ENCODE measurements around the gene TMEM239.
"Not testable (repeated sequence)": the region's sequence is repeated elsewhere in the genome, so short reads cannot be mapped to it uniquely, and the experiment has no call there.

The TMEM239 gene

DNA sequence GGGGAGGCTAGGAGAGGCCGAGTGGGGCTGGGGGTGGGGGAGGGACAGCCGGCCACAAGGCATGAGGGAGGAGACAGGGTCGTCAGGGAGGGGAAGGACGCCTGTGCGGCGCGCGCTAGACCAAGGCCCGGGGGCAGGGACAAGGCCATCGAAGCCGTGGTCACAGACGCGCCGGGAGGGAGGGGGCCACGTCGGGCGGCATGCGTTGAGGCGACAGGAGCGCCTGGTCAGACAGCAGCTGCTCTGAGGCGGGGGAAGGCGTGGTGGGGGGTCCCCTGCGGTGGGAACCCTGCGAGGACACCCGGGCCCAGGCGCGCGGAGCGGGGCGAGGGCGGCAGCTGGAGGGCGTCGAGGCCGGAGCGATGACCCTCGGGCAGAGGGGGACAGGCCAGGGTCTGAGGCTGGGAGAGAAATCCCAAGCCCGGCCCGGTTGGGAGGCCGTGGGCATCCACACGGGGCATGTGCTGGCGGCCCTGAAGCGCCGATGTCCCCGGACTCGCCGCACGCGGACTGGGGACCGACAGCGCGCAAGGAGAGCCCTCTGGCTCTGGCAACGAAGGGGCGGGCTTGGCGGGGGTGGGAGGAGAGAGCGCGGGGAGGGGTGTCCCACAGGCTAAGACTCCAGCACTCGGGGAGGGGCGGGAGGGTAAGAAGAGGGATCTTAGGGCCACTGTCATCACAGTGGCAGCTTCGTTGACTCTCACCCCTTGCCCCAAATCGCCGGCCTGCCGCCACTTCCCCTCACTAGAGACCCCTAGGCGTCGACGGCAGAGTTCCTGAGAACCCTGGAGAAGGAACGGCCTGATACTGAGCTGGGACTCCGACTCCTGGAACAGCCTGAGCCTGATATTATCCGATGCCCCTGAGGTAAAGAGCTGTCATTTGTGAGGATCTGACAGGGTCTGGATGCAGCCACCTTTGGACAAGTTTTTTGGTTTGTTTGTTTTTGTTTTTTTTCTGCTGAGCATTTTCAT, 5.0 kb downstream of the TMEM239 start:
- no peak for DNase-seq

DNA sequence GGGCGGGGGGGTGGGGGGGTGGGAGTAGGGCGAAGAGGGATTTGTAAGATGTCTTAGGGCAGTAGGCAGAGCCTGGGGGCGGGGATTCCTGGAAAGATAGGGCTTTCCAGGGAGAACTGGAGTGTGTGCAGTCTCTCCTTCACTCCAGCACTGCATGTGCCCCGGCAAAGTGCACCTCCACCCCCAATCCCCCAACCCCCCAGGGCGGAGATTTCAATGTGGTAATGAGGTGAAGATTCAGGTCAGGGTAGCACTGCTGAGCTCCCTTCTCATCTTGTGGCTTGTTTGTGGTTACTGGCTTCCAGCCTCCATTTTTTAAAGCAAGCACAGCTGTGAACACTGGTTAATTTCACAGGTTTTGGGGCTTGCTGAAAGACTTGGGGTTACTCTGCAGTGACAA, 5.9 kb downstream of the TMEM239 start:
- DNase-seq = peak; percentile 12

DNA sequence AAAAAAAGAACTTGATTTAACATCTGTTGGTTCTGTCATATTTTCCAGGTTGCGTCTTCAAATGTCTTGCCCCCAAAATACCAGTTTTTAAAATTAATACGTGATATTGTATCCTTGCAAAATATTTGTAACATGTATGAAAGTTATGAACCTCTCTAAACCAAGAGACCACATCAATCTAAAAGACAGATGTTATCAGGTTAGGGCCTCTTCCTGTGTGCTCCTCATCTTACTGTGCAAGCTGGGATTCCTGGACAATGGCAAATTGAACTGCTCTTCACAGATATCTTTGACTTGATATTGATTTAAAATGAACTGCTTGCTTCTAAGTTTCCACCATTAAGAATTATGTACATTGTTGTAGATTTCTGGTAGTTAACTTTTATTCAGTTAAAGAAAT, 9.6 kb downstream of the TMEM239 start:
- DNase-seq = no peak

DNA sequence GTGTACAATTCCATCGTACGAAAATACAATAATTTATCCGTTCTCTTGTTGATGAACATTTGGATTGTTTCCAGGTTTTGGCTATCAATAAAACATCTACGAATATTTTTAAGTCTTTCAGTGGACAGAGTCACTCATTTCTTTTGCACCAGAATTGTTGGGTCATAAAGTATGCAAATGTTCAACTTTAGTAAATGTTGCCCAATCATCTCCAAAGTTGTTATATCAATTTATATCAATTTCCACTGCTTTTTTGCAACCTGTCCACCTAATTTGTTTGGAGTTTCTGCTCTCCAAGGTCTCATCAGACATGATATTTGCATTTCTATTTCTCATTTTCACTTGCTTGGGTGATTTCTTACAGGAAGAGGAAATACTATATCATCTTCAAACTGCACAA, 10.5 kb downstream of the TMEM239 start:
- no peak for DNase-seq

DNA sequence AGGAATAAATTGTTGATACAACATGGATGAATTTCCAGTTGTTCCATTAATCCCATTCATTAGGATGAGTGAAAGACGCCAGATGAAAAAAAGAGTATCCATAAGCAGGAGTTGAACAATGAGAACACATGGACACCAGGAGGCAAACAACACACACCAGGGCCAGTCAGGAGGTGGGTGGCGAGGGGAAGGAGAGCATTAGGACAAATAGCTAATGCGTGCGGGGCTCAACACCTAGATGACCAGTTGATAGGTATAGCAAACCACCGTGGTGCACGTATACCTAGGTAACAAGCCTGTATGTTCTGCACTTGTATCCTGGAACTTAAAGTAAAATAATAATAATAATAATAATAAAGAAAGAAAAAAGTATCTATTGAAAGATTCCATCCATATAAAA, 13.2 kb downstream of the TMEM239 start:
- DNase-seq = no peak

DNA sequence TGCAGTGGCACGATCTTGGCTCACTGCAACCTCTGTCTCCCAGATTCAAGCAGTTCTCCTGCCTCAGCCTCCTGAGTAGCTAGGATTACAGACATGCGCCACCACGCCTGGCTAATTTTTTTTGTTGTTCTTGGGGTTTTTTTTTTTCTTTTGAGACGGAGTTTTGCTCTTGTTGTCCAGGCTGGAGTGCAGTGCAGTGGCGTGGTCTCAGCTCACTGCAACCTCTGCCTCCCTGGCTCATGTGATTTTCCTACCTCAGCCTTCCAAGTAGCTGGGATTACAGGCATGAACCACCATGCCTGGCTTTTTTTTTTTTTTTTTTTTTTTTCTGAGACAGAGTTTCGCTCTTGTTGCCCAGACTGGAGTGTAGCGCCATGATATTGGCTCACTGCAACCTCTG, 15.0 kb downstream of the TMEM239 start:
- not testable (repeated sequence) for DNase-seq

DNA sequence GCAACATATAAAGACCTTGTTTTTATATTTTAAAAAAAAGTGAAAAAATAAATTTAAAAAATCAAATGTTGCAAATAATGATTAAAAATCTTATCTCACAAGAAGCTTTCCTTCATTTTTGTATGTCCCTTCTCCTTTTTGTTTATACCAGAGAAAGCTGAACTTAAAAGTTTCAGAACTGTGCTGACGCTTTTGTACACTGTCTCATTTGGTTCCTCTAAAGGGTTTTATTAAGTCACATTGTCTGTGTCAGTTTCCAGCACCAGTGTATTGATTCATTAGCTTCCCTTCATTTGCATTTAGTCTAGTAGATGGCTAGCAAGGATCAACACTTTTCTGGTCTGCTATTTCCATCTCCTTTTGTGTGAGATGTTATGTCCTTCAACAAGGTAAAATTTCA, 17.6 kb downstream of the TMEM239 start:
- DNase-seq = no peak

DNA sequence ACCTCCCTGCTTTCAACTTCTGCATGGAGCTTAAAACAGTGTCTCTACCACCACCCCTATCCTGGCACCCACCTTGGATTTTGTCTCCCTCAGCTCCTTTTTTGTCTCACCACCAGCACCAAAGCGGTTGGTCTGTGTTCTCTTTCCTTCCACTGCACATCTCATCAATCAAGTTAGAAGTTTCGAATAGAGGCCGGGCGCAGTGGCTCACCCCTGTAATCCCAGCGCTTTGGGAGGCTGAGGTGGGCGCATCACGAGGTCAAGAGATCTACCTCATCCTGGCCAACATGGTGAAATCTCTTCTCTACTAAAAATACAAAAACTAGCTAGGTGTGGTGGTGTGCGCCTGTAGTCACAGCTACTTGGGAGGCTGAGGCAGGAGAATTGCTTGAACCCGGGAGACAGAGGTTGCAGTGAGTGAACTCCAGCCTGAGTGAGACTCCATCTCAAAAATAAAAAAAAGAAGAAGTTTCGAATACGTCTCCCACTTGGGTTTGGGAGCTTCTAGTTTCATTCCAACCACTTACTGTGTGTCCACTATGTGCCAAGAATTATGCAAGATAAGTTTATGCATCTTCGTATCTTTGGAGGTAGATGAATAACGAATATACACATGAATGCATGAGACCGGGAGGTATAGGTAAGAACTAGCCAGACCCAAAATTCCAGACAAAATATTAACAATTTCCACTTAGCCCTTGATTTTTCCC, 18.4 kb downstream of the TMEM239 start:
- DNase-seq = no peak

DNA sequence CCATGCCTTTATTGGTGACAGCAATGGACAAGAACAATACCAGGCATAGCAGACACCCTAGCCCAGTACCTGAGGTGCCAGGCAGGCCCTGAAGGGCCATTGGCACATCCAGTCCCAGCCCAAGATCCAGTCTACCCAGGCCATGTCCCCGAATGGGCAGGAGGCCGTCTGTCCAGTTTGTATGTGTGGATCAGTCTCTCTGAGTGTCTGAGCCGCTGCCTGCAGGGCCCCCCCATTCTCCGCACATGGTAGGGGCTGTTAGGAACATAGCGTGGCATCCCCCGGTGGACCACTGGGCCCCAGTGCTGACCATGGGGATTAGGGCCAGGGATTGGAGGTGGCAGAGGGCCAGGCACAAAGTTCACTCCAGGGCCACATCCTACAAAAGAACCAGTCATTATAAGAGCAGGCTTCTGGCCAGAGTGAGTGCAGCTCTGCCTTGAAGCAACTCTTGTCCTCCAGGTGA, 19.2 kb downstream of the TMEM239 start:
- no peak for DNase-seq

DNA sequence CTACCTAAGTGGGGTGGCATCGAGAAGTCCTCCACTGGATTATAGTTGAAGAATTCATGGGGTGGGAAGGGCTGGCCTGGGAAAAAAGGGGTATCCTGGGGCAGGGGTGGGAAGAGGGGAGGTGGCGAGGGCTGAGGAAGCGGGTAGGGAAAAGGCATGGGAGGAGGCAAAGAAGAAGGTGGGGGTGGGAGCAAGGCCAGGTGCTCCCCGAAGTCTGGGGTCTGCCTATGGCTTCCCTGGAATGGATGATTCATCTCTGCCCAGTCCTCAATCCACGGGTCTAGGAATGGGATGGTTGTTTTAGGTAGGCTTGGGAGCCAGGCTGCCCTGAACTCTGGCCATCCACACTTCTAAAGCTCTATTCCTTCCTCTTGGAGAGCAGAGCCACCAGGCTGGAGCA, 19.9 kb downstream of the TMEM239 start:
- DNase-seq = no peak

DNA sequence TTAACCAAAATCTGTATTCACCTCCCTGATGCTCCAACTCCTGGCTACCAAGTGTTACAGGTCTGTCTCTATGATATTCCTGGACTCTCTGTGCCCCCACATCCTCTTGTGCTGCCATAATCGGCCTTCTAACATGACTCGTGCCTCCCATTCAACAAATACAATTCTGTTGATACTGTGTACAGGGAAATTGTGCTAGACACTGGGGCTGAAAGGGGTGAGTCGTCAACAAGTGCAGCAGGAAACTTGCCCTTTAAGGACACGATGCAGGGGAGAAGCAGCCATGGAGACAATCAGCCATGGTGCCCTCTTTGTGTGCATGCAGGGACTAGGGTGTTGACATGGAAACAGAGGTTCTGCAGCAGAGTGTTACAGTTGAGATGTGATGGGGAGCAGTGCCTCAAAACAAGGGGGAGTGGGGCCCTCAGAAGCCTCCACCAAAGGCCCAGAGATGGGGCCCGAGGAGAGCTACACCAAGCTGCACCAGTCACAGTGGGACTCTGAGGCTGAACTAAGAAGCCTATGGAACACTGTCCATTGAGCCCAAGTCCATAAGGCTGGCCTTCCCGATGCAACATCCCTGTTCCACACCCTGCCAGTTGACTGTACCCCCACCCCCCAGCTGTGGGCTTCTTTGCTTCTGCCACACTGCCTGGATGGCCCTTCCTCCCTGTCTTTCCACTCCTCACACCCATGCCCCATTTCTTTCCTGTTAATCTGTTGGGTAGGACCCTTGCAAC, 21.2 kb downstream of the TMEM239 start:
- no peak for DNase-seq

DNA sequence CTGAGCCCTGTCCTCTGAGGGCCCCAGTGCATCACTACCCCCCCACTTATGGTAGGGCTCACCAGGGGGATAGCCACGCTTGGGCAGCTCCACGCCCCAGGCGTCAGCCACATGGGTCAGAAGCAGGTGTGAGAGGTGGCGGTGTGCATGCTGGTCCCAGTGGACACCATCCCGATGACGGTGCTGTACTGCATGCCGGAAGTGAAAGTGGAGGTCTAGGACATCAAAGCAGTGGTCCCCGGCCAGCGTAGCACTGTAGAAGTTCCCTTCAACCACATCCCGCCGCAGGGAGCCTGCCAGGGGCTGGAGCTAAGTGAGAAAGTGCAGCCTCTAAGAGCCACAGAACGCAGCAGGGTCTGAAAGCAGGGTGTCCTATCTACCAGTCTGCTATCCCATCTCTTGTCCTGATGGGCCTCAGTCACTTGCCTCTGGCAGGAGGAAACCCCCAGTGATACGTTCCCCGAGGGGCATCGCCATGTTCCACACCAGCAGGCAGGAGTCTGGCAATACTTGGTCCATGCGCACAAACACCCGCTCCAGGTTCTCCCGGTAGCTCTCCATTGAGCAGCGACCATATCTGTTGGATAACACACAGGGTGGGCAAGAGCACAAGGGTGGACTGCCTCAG, 22.1 kb downstream of the TMEM239 start:
- no peak for DNase-seq

DNA sequence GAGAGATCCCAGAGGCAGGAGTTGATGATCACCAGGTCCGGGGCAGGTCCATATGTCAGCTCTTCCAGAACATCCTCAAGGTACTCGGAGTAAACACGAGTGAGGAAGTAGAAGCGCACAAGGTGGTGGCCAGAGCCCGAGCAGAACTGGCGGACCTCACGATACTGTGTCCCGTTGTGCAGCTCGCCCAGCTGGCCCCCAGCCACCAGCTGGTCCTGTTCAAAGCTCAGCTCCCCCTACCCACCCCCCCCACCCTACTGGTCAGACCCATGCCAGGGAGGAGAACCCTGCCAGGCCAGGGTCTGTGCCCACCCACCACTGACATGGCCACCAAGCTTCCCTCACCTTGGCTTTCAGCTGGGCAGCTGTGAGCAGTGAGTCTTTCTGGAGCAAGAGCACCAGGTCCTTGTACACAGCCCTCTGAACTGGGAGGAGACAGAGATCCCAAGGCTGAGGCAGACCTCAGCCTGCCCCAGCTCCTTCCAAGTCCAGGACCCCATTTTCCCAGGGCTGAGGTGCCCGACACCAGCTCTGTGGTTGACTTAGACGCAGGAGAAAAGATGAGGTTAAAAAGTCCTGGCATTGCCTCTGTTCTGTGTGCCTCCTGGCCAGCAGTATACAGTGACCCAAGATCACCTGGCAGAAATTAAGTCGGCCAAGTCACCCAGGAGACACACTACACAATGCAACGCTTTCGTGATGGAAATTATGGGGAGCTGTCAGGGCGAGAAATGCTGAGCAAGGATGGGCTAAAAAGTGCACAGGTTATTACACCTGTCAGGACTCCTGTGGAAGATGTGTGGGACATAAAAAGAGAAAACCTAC, 22.9 kb downstream of the TMEM239 start:
- no peak for DNase-seq

DNA sequence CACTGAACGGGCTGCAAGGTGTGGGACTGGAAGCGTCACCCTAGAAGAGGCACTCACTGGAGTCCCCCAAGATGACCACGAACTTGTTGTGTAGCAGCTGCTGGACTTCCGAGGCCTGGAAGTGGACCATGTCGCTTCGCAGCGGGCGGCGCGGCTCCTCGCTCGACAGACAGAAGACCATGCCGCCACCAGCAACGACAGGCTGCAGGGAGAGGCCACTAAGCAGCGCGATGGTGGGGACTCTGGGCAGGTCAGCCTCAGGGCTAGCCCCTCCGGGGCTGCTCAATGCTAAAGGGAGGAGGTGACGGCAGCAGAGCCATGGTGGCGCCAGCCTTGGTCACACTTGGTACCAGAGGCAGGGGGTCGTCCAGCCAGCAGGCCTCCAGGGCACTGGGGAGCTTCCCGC, 23.6 kb downstream of the TMEM239 start:
- no peak for DNase-seq

DNA sequence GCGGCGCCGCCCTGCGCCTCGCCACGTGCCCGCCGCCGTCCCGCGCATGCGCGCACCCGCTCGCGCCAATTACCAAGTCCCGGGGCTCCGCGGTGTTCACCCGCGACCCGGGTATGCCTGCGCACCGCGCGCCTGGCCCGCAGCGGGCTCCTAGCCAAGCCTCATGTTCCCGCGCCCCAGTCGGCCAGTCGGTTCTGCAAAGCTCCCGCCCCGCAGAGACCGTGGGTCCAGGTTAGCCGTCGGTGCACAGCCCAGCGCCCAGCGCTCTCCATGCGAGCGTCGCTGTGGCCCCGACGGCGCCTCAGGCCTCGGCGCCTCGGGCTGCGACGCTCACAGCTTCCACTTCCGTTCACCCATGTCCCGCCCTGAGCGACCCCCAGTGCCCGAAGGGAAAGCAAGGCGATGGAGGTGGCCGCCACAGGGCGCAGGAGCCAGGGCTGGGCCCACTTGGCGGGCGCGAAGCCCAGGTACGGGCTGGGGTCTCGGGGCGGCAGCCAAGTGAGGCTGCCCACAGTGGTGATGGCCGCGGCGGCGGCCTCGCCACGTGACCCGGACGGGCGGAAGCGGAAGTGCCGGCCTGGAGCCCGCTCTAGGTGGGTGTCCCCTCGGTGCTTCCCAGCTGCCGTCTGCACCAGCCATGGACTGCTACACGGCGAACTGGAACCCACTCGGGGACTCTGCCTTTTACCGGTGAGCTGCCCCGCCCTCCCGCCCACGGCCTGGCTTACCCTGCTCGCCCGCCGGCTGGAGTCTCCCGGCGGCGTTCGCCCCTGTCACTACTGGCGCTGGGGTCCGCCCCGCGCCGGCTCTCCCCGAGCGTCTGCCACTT, 24.2 kb downstream of the TMEM239 start, which contains the start of the genes PCED1A and VPS16:
TSS of gene PCED1A (minus strand) at position 518 of the 829 bp plus-strand sequence. CDS start 743 bp downstream, outside the sequence.
TSS of gene VPS16 (plus strand) at position 608 of the 829 bp plus-strand sequence. CDS start at position 638, 30 bp downstream.
- DNase-seq = peak; percentile 51

DNA sequence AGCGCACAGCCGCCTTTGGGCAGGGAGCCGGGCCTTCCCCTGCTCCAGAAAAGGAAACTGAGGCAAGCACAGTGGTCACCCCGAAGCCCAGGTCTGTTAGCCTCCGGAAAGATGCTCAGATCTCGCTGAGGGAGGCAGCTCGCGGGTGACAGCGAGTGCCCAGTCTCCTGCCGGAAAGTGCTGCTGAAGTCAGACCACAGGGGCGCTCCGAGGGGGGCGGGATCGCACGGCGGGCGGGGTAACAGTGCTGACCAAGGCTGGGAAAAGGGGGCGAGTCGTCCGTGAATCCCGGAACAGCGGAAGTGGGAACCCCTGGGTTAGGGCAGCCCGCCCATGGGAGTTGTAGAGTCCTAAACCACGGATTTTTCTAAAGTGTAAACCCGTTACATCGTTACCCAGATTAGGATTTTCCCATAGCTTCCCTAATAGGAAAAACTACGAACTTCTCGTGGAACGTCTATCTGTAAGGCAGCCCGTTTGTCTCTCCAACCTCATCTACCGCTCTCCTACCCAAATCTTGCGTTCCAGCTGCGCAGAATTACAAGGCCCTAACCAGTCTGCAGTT, 24.9 kb downstream of the TMEM239 start:
- DNase-seq = no peak

DNA sequence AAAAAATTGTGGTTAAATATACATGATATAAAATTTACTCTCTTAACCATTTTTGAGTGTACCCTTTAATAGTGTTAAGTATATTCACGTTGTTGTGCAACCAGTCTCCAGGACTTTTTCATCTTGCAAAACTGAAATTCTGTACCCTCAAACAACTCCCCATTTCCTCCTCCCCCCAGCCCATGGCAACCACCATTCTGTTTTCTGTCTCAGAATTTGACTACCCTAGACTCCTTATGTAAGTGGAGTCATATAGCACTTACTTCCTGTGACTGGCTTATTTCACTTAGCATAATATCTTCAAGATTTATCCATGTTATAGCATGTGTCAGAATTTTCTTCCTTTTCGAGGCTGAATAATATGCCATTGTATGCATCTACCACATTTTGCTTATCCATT, 29.4 kb downstream of the TMEM239 start:
- DNase-seq = no peak

DNA sequence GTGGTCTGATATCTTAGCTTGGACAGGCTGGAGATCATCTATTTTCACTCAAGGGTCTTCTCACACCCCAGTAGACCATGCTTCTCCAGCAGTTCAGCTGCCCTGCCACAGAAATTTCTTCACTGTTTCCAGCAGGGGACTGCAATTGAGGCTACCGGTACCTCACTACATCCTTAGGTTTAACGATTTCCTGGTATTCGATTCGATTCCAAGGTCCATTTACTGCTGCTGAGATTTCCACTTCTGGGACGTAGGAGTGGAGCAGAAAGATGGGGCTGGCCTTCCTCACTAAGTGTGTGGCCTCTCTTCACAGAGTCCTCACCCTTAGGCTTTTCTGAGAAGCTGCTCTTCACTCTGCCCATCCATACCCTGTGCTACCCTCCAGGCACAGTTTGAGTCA, 30.5 kb downstream of the TMEM239 start:
- no peak for DNase-seq

DNA sequence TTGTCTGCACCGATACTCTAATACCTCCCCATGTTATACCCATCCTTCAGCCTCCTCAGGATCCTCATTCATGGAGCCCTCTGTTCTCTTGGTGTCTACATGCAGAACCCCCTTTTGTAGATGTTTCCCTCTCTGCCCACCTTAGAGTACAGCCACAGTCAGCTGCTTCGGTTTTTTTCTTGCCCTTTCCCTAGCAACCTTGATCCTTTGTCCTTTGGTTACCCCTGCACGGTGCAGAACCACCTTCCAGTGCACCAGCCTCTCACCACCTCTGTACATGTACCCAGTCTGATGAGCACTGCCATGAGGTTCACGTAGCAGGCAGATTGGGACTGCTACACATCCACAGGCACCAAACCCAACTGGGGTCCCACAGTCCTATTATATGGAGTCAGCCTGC, 31.6 kb downstream of the TMEM239 start:
- no peak for DNase-seq

DNA sequence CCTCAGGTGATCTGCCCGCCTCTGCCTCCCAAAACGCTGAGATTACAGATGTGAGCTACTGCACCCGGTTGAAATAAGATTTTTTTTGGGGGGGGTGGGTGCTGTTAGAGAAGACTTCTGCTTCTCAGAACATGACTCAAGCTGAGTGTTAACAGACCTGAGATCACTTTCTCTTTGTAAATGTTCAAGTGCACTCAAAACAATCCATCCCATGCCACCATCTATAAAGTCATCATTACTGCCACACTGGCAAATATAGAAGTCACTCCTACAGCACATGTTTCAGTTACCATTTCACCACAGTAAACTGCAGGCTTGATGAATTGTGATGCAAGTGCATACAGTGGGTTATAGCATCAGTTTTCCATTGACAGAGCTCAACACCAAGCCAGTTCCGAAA, 33.4 kb downstream of the TMEM239 start:
- no peak for DNase-seq

Measured in GF-D8 (cell line).